OCI-LY1 (cell line): ENCODE results near the gene ZNF341.

Experiments
- H2AFZ ChIP-seq: fragments of 200-600 bp; sonication (generic), shearing (Covaris generic); 2 replicates; pipeline ENCODE4 v1.6.0; 2014; ENCODE audit warnings: antibody characterized with exemption, mild to moderate bottlenecking, low read length
- H3F3A ChIP-seq: fragments of 200-600 bp; sonication (generic), shearing (Covaris generic); 2 replicates; pipeline ENCODE4 v1.6.0; 2014; ENCODE audit warnings: mild to moderate bottlenecking, antibody characterized with exemption, low read length, moderate library complexity; ENCODE audit not compliant: insufficient read depth
- H3K27ac ChIP-seq: fragments of 200-600 bp; sonication (generic); 2 replicates; pipeline ENCODE4 v1.5.1; 2014; ENCODE audit warnings: low read length, mixed run types, mild to moderate bottlenecking, low read depth; ENCODE audit not compliant: poor library complexity, severe bottlenecking
- H3K27me3 ChIP-seq: fragments of 200-600 bp; sonication (generic); 2 replicates; pipeline ENCODE4 v1.6.0; 2014; ENCODE audit warnings: antibody characterized with exemption, mild to moderate bottlenecking, low read length, moderate library complexity; ENCODE audit not compliant: insufficient read depth
- H3K36me3 ChIP-seq: fragments of 200-600 bp; sonication (generic); 2 replicates; pipeline ENCODE4 v1.6.1; 2014; ENCODE audit warnings: mild to moderate bottlenecking, antibody characterized with exemption, low read length, moderate library complexity, mixed read lengths; ENCODE audit not compliant: insufficient read depth
- H3K4me1 ChIP-seq: fragments of 200-600 bp; sonication (generic); 2 replicates; pipeline ENCODE4 v1.5.1; 2014; ENCODE audit warnings: mild to moderate bottlenecking, low read length, moderate library complexity; ENCODE audit not compliant: insufficient read depth, severe bottlenecking
- H3K4me2 ChIP-seq: fragments of 200-600 bp; sonication (generic), shearing (Covaris generic); 2 replicates; pipeline ENCODE4 v1.6.1; 2014; ENCODE audit warnings: low read length
- H3K4me3 ChIP-seq: fragments of 200-600 bp; sonication (generic); 2 replicates; pipeline ENCODE4 v1.5.1; 2014; ENCODE audit warnings: low read length, low read depth, mild to moderate bottlenecking, mixed read lengths; ENCODE audit not compliant: poor library complexity, severe bottlenecking
- H3K79me2 ChIP-seq: fragments of 200-600 bp; shearing (Covaris generic); 2 replicates; pipeline ENCODE4 v1.6.1; 2016; ENCODE audit warnings: mixed run types, low read length, mixed read lengths; ENCODE audit not compliant: insufficient read depth
- H3K9ac ChIP-seq: fragments of 200-600 bp; sonication (generic), shearing (Covaris generic); 2 replicates; pipeline ENCODE4 v1.6.1; 2014; ENCODE audit warnings: mild to moderate bottlenecking, low read length, mixed read lengths
- H3K9me2 ChIP-seq: fragments of 200-600 bp; sonication (generic), shearing (Covaris generic); 2 replicates; pipeline ENCODE4 v1.6.1; 2014; ENCODE audit warnings: low read depth, mild to moderate bottlenecking, low read length, mixed read lengths
- H3K9me3 ChIP-seq: fragments of 200-600 bp; shearing (Covaris generic); 2 replicates; pipeline ENCODE4 v1.6.1; 2014; ENCODE audit warnings: low read length, mixed read lengths
- H4K20me1 ChIP-seq: fragments of 200-600 bp; sonication (generic), shearing (Covaris generic); 2 replicates; pipeline ENCODE4 v1.6.0; 2016; ENCODE audit warnings: mild to moderate bottlenecking, low read length; ENCODE audit not compliant: insufficient read depth
- CTCF ChIP-seq: fragments of 200-600 bp; sonication (generic), shearing (Covaris generic); IDR thresholded peaks from 2 replicates; pipeline ENCODE4 v1.5.1; 2017; ENCODE audit warnings: mild to moderate bottlenecking, antibody characterized with exemption, low read length, moderate library complexity, mixed read lengths
- EZH2 ChIP-seq: fragments of 200-600 bp; sonication (generic), shearing (Covaris generic); IDR thresholded peaks from 2 replicates; pipeline ENCODE4 v1.8.0; 2017; ENCODE audit warnings: borderline replicate concordance, mixed run types, mild to moderate bottlenecking, antibody characterized with exemption, low read length, moderate library complexity, mixed read lengths

ZNF341 gene

GRCh38 chr20:33744773-33745385, 13.1 kb downstream of the ZNF341 start:
- Histone ChIP-seq H3K9me3 (no peaks in the 10 kb centered on the region), H3K4me1 (no peaks in the 10 kb centered on the region), H3K9me2 (no peaks in the 10 kb centered on the region), H3K27ac (no peak overlapping the region), H4K20me1 (no peaks in the 10 kb centered on the region), H3K27me3 (no peaks in the 10 kb centered on the region), H3K4me3 (no peak overlapping the region), H2AFZ (no peak overlapping the region), H3K9ac (no peak overlapping the region), H3K79me2 (no peaks in the 10 kb centered on the region), H3K4me2 (no peak overlapping the region), H3F3A (no peaks in the 10 kb centered on the region), H3K36me3 (no peaks in the 10 kb centered on the region)
- TF ChIP-seq EZH2 (no peak), CTCF (no peak)

GRCh38 chr20:33746325-33746998, 14.7 kb downstream of the ZNF341 start:
- H3K9ac ChIP-seq, result no peak overlapping the region
- no peaks in the 10 kb centered on the region for H3K9me3 ChIP-seq
- H4K20me1 ChIP-seq, result no peaks in the 10 kb centered on the region
- no peaks in the 10 kb centered on the region for H3K79me2 ChIP-seq
- no peak overlapping the region for H3K4me2 ChIP-seq
- no peak overlapping the region for H2AFZ ChIP-seq
- no peaks in the 10 kb centered on the region for H3K4me1 ChIP-seq
- TF ChIP-seq EZH2, result no peak
- no peak for TF ChIP-seq CTCF
- H3K9me2 ChIP-seq, result no peaks in the 10 kb centered on the region
- no peak overlapping the region for H3K4me3 ChIP-seq
- no peak overlapping the region for H3K27ac ChIP-seq
- no peaks in the 10 kb centered on the region for H3K27me3 ChIP-seq
- no peaks in the 10 kb centered on the region for H3K36me3 ChIP-seq
- H3F3A ChIP-seq, result no peaks in the 10 kb centered on the region

GRCh38 chr20:33751775-33752174, 20.0 kb downstream of the ZNF341 start:
- no peak overlapping the region for H3K4me2 ChIP-seq
- TF ChIP-seq EZH2, result no peak
- peak; percentile 22; the same call in 1 of the 2 replicates for TF ChIP-seq CTCF

More at GRCh38 chr20:33751775-33752174, 20.0 kb downstream of the ZNF341 start:
- no peak overlapping the region for H3K4me3 ChIP-seq
- H3K4me1 ChIP-seq, result peaks cover 9% of the 10 kb centered on the region
- H2AFZ ChIP-seq, result no peak overlapping the region
- no peaks in the 10 kb centered on the region for H3K79me2 ChIP-seq
- H3K36me3 ChIP-seq, result peaks cover 10% of the 10 kb centered on the region
- no peaks in the 10 kb centered on the region for H3K27me3 ChIP-seq
- no peaks in the 10 kb centered on the region for H3K9me2 ChIP-seq
- H4K20me1 ChIP-seq, result no peaks in the 10 kb centered on the region
- no peak overlapping the region for H3K9ac ChIP-seq
- H3K9me3 ChIP-seq, result no peaks in the 10 kb centered on the region
- H3K27ac ChIP-seq, result no peak overlapping the region
- no peaks in the 10 kb centered on the region for H3F3A ChIP-seq
